Astrocyte of the cerebellum (primary cell): ENCODE data around the gene TMEM123.

Source experiments
- DNase-seq: peaks from one replicate; pipeline ENCODE4 v3.0.0-alpha.2; 2011; ENCODE audit warnings: low read depth
- H3K4me3 ChIP-seq: 2 replicates; pipeline ENCODE4 v1.5.1; 2011; ENCODE audit warnings: mild to moderate bottlenecking, low read depth, low read length, moderate library complexity
- CTCF ChIP-seq: IDR thresholded peaks from 2 replicates; pipeline ENCODE4 v1.5.1; 2012; ENCODE audit warnings: low read length, low read depth, moderate library complexity, mild to moderate bottlenecking; ENCODE audit errors: missing control alignments
- in situ Hi-C: cut with HindIII; loops from 2 replicates; pipeline ENCODE4 v1.10.0; 2017; ENCODE audit warnings: low sequenced_read_pairs

The TMEM123 gene

GRCh38 chr11:102405501-102405900, 47.1 kb downstream of the TMEM123 start:
- no peak for TF ChIP-seq CTCF
- no peak for DNase-seq
- no peak overlapping the region for H3K4me3 ChIP-seq
- in situ Hi-C loops: no loop called here

- H3K4me3 ChIP-seq: no peak overlapping the region
- in situ Hi-C loops: no loop called here
Observed at GRCh38 chr11:102402548-102402947, 50.0 kb downstream of the TMEM123 start.

GRCh38 chr11:102401905-102402304, 50.7 kb downstream of the TMEM123 start:
- in situ Hi-C loops: no loop called here
- no peak for TF ChIP-seq CTCF
- no peak for DNase-seq
- H3K4me3 ChIP-seq: no peak overlapping the region

More at GRCh38 chr11:102402548-102402947, 50.0 kb downstream of the TMEM123 start:
- no peak for TF ChIP-seq CTCF
- no peak for DNase-seq

GRCh38 chr11:102400603-102401002, 52.0 kb downstream of the TMEM123 start:
- DNase-seq: no peak
- in situ Hi-C loops: no loop called here
- no peak for TF ChIP-seq CTCF
- no peak overlapping the region for H3K4me3 ChIP-seq

- H3K4me3 ChIP-seq: no peak overlapping the region
- no peak for TF ChIP-seq CTCF
- in situ Hi-C loops: no loop called here
- DNase-seq: no peak
Observed at GRCh38 chr11:102399189-102399588, 53.4 kb downstream of the TMEM123 start.

- in situ Hi-C loops: no loop called here
- TF ChIP-seq CTCF: no peak
Observed at GRCh38 chr11:102398297-102398696, 54.3 kb downstream of the TMEM123 start.

More at GRCh38 chr11:102398297-102398696, 54.3 kb downstream of the TMEM123 start:
- no peak overlapping the region for H3K4me3 ChIP-seq
- no peak for DNase-seq
